Neural cell (in vitro differentiated cells): ENCODE measurements around the gene SESN2.

Source experiments
- EP300 ChIP-seq: fragments of 450-650 bp; conservative IDR thresholded peaks from 2 replicates; pipeline ENCODE4 v1.6.1; 2014; ENCODE audit warnings: antibody characterized with exemption, mild to moderate bottlenecking, moderate library complexity; ENCODE audit not compliant: poor library complexity, severe bottlenecking
- EZH2 ChIP-seq: fragments of 200-600, 300-800 bp; shearing (Covaris generic), sonication (generic); IDR thresholded peaks from 2 replicates; pipeline ENCODE4 v1.6.1; 2014; ENCODE audit warnings: antibody characterized with exemption, low read length, borderline replicate concordance, mild to moderate bottlenecking; ENCODE audit not compliant: insufficient read depth, poor library complexity, severe bottlenecking
- POLR2AphosphoS5 ChIP-seq: IDR thresholded peaks from 2 replicates; pipeline ENCODE4 v1.6.1; 2012
- RAD21 ChIP-seq: fragments of 450-650 bp; conservative IDR thresholded peaks from 2 replicates; pipeline ENCODE4 v1.6.1; 2014; ENCODE audit warnings: antibody characterized with exemption, mild to moderate bottlenecking, moderate library complexity
- REST ChIP-seq: IDR thresholded peaks from 2 replicates; pipeline ENCODE4 v1.6.1; 2012; ENCODE audit warnings: borderline replicate concordance
- TAF1 ChIP-seq: IDR thresholded peaks from 2 replicates; pipeline ENCODE4 v1.6.1; 2012; ENCODE audit warnings: low read depth
- TF ChIP-seq, protein P1 (sequence below): fragments of 450-650 bp; IDR thresholded peaks from 2 replicates; pipeline ENCODE4 v1.5.1; 2014; ENCODE audit warnings: antibody characterized with exemption, mild to moderate bottlenecking, moderate library complexity; ENCODE audit not compliant: poor library complexity, severe bottlenecking

GRCh38 chr1:28241638-28242241 lies 17.6 kb upstream of the SESN2 start:
- no peak for TF ChIP-seq POLR2AphosphoS5
- TF ChIP-seq EZH2: no peak
- TF ChIP-seq, protein P1, sequence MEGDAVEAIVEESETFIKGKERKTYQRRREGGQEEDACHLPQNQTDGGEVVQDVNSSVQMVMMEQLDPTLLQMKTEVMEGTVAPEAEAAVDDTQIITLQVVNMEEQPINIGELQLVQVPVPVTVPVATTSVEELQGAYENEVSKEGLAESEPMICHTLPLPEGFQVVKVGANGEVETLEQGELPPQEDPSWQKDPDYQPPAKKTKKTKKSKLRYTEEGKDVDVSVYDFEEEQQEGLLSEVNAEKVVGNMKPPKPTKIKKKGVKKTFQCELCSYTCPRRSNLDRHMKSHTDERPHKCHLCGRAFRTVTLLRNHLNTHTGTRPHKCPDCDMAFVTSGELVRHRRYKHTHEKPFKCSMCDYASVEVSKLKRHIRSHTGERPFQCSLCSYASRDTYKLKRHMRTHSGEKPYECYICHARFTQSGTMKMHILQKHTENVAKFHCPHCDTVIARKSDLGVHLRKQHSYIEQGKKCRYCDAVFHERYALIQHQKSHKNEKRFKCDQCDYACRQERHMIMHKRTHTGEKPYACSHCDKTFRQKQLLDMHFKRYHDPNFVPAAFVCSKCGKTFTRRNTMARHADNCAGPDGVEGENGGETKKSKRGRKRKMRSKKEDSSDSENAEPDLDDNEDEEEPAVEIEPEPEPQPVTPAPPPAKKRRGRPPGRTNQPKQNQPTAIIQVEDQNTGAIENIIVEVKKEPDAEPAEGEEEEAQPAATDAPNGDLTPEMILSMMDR: no peak
- no peak for TF ChIP-seq REST
- no peak for TF ChIP-seq TAF1
- TF ChIP-seq EP300: no peak
- TF ChIP-seq RAD21: no peak
